HG02938 (cell line): ENCODE results near the gene KIAA1614.
A peak's percentile ranks its signal among the peaks of the same experiment; 100 is the strongest.
"Not testable (repeated sequence)": the region's sequence is repeated elsewhere in the genome, so short reads cannot be mapped to it uniquely, and the experiment has no call there.

Experiments
- ATAC-seq: cut with Tn5 transposase; IDR thresholded peaks from one replicate; pipeline ENCODE4 v1.9.1; 2021; ENCODE audit warnings: mild to moderate bottlenecking, moderate library complexity; ENCODE audit not compliant: unreplicated experiment

The KIAA1614 gene

DNA sequence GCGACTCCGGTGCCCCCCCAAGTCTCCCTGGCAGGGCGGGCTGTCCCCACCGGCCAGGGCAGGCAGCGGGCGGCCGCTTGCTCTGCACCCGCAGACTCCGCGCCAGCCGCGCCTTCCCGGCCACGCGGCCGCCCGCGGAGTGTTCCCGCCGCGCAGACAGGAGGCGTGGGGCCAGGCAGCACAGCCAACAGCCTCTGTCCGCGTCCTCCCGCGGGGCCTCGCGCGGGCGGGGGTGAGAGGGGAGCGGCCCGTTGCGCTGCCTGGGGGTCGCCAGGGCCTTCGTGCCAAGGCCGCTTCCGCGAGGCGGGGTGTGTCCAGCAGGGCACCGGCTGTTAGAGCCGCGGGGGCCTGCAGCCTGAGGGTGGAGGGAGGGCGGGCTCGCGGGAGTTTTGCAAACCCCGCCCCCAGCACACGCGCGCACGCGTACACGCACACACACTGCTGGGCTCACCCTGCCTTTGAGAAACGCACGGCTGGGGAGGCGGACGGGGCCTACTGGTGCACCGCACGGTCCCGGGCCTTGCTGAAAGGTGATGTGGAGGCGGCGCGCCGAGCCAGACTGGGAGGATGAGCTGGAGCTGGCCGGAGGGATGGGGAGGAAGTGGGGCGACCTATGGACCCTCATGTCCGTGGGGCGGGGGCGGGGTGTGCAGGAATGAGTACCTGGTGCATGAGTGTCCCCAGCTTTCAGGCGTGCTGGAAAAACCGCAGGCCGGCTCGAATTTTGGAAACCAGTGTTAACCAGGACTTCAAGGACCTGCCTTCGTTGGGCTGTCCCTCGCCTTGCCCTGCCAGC is 41.5 kb downstream of the KIAA1614 start:
- ATAC-seq, result peak; percentile 67

DNA sequence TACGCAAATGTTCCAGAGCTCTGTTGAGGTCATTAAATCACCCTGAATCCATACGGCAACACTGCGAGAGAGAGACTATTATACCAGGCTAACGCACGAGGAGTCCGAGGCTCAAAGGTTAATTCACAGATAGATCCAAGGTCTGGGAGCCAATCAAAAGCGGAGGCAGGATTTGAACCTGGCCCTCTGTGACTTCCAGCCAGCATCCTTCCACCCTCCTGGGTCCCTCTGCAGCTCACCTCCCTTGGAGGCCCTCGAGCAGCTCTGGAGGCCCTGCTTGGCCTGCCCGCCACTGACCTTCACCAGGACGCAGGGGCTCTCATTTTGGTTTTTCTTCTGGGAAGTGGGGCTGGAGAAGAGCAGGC is 42.1 kb downstream of the KIAA1614 start:
- ATAC-seq, result no peak

DNA sequence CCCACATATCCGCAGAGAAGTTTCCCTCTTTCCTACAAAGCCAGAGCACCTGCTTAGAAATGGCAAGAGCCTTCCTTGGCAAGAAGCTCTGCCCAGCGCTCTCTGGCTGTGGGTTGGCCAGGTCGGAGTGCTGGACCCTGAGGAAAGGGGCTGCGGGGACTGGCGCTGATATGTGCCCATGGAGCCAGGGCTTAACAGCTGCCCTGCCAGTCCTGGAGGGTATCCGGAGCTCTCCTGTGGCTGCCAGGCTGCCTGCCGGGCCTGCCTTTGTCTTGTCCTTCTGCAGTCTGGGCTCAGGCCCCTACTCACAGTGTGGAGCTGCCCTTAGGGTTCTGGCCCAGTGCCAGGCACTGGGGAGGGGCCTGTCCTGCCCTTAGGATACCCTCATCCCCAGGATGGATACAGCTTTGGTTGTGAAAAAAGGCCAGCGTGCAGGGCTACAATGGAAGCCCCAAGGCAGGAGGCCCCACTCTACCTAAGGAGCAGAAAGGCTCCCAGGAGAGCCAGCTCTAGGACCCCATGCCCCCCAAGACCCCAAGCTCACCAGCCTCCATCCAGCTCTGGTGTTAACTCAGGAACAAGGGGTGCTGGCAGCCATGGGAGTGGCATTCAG is 43.4 kb downstream of the KIAA1614 start:
- ATAC-seq, result no peak

DNA sequence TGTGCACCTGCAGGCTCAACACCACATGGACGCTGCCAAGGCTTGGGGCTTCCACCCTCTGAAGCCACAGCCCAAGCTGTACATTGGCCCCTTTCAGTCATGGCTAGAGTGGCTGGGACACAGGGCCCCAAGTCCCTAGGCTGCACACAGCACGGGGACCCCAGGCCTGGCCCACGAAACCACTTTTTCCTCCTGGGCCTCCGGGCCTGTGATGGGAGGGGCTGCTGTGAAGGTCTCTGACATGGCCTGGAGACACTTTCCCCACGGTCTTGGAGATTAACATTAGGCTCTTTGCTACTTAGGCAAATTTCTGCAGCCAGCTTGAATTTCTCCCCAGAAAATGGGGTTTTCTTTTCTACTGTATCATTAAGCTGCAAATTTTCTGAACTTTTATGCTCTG is 46.9 kb downstream of the KIAA1614 start:
- ATAC-seq, result not testable (repeated sequence)

DNA sequence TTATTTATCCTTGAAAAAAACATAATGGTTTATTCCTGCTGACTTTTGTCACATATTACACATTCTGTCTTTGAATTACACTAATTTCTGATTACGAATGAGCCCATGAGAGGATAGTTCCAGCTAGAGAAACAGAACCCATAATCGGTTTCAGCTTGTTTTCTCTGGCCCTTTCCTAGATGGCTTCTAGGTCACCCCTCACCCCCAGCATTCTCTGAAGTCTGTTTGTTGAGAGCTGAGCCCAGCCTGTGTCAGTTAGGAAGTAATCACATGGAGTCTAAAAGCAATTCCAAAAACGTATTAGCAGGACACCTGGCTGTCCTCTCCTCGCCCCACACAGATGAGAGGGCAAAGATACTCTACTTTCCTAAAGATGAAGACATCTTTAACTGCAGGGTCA is 48.9 kb downstream of the KIAA1614 start:
- ATAC-seq, result no peak

DNA sequence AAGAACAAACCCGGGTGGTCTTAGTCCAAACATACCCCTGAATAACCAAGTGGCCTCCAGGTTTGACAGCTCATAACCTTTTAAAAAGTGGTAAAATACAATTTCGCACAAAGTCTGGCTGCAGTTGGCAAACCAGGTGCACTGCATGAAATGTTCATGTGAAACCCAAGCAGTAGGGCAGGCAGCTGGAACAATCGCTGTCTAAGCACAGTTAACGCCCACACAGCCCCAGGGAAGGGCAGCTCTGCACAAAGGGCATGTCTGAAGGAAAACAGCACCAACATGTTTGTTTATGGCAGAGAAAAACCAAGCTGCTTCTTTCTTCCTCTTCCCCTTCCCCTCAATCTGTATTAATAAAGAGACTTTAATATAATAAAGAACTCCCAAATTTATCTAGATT is 49.5 kb downstream of the KIAA1614 start:
- no peak for ATAC-seq

DNA sequence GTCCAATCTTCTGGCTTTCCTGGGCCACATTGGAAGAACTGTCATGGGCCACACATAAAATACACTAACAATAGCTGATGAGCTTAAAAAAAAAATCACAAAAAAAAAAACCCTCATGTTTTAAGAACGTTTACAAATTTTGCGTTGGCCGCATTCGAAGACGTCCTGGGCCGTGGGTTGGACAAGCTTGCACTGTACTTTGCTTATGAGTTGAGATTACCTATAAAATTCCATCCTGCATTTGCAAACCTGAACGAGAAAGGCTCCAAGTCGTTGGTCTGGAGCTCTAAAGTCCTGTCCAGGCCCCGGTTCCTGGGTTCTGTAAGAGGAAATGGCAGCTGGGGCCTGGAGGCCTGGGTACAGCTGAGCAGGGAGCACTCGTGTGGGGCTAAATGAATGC is 51.4 kb downstream of the KIAA1614 start:
- no peak for ATAC-seq

DNA sequence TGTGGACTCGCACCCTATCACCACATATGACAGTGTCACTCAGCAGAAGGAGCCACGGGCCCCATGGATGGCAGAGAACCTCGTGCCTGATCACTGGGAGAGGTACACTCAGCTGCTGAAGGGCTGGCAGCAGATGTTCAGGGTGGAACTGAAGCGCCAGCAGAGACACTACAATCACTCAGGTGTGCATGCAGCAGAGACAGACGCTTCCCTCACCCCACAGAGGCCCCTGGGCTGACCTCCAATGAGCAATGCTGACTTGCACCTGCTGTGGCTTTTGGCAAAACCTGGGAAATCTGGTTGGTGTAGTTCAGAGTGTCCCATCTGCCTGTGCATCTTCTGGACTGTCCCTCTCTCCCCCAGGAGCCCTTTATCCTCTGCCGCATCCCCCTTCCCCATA is 51.9 kb downstream of the KIAA1614 start:
- ATAC-seq, result no peak

DNA sequence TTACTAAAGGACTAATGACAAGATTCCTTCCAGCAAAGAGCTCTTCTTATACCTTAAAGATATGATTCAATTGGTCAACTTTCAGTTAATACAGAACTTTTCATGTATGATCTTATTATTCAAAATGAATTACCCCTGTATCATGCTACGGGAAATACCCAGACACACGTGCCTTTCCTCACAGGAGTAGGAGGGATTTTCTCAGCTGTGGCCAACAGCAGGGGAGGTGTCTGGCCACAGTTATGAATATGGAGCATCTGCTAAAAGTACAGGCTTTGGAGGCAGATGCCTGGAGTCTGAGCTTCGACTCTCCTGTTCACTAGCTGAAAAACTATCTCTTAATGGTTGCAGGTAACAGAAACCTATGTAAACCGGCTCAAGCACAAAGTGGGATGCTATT is 53.6 kb downstream of the KIAA1614 start:
- no peak for ATAC-seq

DNA sequence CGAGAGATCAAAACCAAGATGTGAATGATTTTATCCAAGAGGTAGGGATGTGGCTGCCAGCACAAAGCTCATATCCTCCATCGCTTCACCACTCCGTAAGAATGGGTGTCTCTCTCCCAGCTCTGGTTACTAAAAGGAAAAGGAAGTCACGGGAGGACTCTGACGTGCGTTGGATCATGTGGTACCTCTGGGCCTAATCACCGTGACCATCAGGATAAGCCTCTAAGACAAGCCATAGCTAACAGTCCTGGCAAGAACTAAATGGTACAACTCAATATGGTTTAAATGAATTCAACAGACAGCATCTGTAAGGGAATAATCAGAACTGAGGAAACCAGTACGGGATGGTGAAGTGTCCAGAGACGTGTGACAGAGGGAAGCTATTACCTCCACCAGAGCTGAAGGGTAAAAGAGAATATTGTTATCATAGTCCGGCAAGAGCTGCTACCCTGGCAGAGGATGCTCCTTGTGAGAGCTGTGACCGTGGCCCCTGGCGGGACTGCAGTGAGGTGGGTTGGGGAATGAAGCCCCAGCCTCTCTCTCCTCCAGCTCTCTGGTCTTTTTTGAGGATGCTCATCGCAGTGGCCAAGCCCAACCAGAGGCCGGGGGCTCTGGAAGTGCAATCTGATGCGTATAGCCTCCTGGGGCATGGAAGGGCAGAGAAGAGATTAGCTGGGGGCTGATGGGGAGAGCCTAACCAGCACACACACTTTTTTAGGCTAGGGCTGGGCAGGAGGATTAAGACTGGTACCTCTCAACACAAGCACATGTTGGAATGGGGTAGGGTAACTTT is 54.2 kb downstream of the KIAA1614 start:
- no peak for ATAC-seq

DNA sequence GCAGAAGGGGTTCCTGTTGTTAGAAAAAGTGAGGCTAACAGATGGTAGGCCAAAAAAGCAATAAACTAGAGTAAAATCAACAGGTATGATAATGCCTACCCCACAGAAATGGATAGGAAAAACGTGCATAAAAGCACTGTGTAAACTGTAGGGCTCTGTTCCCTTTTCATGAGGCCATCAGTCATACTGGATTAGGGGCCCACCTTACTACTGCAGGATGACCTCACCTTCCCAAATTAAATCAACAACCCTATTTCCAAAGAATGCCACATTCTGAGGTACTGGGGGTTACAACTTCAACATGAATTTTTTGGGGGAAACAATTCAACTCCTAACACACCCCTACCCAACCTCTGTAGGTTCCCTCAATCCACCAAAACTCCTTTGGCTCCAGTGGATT is 54.9 kb downstream of the KIAA1614 start:
- ATAC-seq, result no peak

DNA sequence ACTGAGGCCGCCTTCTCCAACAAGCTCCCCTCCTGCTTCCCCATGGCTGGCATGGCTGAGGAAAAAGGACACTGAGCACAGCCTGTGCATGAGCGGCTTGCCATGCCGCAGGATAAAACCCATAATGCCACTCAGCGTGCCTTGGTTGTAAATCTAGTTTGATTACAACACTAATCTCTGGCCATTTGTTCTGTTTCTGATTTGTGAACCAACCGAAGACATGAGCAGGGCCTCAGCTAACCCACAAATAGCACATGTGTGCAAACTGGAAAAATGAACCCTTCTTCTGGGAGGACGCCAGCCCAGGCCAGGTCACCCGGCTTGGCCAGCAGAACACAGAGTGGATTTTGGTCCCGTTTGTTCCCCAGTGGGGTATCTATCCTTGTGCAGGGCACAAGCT is 56.1 kb downstream of the KIAA1614 start:
- ATAC-seq, result not testable (repeated sequence)

DNA sequence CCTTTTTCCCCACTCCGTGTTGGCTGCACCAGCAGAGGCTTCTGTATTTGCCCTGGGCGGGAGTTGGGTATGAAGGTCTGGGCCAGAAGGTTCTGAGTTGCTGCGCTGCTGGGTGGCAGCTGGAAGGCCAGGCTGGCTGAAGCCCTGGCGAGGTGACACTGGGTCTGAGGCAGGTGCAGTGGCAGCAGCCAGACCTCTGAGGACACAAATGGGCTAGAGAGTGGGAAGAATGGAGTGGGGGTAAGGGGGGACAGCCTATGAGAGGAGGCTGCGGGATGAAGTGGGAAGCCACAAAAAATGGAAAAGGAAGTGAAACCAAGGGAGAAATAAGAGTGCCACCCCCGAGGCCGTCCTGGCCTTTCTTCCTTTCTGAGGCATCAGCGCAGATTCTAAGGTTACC is 56.7 kb downstream of the KIAA1614 start:
- no peak for ATAC-seq

DNA sequence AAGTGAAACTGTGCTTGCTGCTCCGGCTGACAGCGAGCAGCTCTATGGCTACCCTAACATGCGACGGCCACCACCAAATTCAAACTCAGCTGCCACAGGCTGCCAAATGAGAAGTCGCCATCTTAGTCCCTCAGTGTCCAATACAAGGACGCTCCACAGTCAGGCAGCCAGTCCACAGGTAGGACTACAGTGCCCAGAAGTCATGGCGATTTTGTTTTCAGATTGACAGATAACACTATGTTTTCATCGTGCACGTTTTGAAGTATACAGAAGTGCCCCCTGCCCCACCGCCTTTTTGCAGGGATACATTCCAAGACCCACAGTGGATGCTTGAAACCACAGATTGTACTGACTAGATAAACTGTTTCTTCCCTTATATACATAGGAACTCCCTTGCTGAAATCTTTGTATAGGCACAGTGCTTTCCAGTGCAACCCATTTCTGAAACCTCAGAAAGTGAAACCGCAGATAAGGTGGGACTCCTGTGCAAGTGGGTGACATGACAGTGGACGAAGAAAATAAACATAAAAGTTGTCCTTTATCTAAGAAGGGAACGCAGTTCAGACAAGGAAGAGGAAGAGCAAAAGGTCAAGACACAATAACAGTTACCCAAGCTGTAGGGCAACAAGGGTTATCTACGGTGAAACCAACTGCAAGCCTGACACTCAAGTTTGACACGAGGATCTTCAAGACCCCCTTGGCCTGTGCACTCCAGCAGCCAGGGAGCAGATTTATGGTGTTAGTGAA is 57.8 kb downstream of the KIAA1614 start:
- ATAC-seq, result no peak

DNA sequence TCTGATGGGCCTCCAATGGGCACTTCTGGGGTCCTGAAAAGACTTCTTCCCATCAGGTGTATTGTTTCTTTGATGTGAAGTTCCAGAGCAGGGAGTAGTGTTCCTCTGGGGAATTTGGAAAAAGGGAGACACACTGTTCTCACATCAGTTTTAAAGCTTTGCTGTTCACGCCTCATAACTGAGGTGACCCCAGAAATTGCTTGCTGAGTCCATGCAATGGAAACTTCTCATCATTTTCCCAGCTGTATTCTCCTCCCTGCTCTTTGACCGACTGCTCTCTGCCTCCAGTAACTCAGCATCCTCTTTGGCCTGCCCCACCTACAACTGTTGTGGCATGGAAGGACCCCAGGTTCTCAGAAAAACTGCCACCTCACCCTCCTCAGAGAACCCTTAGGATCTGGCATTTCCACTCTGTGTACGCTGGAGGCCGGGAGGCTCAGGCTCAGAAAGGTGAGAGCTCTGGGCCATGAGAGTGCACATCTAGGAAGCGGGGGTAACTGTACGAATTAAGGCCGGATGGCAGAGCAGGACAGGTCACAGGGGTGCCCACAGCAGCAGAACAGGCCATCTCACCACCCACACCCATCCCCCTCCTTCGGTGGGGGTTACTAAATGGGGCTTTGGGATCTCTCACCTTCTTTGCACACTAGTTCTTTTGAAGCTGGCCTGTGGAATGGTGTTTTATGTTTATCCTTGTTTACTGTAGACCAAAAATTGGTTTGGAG is 58.7 kb downstream of the KIAA1614 start:
- no peak for ATAC-seq

DNA sequence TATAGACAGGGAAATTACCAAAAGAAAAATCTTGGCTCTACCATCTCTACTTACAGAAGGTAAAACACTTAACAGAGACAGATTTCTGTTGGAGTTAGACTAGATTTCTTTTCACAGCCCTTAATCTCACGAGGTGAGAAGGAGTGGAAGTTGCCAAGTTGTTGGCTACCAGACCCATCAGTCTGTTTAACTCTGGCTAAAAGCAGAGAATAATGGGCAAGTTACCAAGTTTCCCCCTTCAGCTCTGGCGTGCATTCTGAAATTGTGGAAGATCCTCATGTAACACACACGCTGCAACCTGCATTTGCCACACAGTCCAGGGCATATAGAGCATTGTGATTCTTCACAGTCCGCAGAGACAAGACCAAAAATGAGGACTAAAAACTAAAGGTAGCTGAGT is 60.7 kb downstream of the KIAA1614 start:
- no peak for ATAC-seq

DNA sequence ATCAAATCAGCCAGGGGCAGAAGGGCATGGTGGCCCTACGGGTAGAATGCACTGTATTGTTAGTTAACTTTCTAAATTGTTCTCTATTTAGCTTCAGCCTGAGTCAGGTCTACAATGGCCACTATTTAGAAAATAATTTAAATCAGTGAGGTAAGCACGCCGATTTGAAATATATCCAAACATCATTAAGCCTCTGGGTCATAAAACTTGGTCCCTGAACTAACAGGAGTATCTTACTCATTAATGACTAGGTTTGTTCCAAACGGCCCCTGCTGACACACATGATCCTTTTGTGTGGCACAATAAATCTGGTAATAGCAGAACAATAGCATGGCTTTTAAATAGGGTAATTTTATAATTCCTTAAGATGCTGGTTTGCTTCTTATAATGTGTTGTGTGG is 61.5 kb downstream of the KIAA1614 start:
- no peak for ATAC-seq

DNA sequence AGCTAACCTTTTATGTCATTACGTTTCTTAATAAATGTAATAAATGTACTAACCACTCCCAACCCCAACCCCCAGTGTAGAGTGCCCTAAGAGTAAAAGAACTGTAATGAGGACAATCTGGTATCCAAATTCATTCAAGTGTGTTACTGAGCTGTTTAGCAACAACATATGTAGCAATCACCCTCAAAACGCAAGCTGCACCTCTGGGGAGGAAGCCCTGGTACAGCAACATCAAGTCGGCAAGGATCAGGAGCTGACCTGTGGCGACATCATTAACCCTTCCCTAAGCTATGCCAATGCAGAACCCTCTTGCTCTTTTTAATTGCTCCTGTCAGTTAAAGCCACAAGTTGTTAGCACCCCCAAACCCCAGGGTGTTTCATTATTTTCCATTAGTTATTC is 62.9 kb downstream of the KIAA1614 start:
- no peak for ATAC-seq

DNA sequence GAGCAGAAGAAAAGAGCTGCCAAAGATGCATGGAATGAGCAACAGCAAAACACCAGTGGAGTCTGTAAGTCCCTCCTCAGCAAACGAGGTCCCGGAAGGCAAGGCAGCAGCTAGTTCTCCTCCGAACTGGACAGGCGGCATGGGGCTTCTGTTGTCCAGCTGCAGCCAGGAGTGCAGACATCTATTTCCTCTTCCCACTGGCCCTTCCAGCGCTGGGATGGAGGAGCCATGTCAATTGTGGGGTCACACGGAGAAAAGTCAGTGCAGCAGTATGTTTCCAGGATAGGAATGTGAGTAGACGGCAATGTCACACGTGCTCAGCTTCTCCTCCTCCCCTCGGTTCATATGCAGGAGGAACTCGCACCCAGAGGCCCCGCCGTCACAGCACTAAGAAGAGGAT is 63.5 kb downstream of the KIAA1614 start:
- no peak for ATAC-seq

DNA sequence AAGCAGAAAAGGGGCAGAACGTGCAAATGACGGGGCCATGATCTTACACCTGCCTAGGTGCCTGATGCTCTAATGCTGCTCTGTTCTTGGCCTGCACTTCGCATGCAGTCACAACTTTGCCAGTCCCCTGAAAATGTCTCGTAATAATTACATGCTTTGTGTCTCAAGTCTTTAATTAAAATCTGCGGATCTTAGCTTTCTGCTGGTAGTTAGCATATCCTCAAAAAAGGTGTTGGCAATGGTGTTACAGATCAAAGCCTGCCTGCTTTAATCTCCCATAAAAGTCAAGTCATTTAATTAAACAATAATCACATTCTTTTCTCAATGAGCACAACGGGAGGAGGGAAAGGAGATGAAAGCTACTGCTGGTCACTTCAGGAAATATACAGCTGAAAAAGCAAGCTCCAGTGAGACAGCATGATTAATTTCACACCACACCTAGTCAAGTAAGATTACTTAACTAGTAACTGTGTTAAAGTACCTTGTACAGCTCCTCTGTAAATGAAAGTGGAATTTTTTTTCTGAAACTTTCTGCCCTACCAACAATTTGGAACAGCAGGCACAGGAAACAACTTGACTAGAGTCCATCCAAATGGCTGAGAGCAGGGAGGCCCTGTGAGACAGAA is 64.1 kb downstream of the KIAA1614 start:
- no peak for ATAC-seq
